ENCODE measurements around the gene KRR1. TPM values are rescaled to one million over a fixed set of nuclear protein-coding genes. Genes with fewer than 3 reads are reported as not detected.

The KRR1 gene
- total RNA-seq, 1 donor from 2014 or later: 37.5 TPM

Other genes starting within 250 kb of the KRR1 start
- gene CAPS2, start 181.3 kb downstream of the KRR1 start, total RNA-seq: 2.1 to 7.6 TPM (median 2.4 TPM) in 3 replicates
- not detected in 3 replicates for gene GLIPR1L1, start 176.9 kb downstream of the KRR1 start, total RNA-seq
- gene GLIPR1L2, start 120.5 kb downstream of the KRR1 start, total RNA-seq: 0.44 to 0.97 TPM (median 0.65 TPM) in 3 replicates
- 71.3 to 123 TPM (median 119 TPM) in 3 replicates for gene GLIPR1, start 30.9 kb downstream of the KRR1 start, total RNA-seq